ENCODE measurements around the gene VPS52.

GRCh38 chr6:33236328-33236727 lies 35.3 kb downstream of the VPS52 start:
- TF ChIP-seq PATZ1 (CRISPR knock-in tag; IDR thresholded peaks at IDR 0.05; ENCODE audit: borderline replicate concordance) (no peak), RARB (CRISPR knock-in tag; IDR thresholded peaks at IDR 0.05) (no peak), TCF4 (CRISPR knock-in tag; IDR thresholded peaks at IDR 0.05; ENCODE audit: borderline replicate concordance) (no peak)
